Measurements from ENCODE around the gene CSRP3. TPM values are rescaled to one million over a fixed set of nuclear protein-coding genes. Genes with fewer than 3 reads are reported as not detected.
A peak's percentile ranks its signal among the peaks of the same experiment; 100 is the strongest.

CSRP3 gene
- total RNA-seq, 2 experiments from 2014 or later: not detected

GRCh38 chr11:19243613-19244012 lies 41.8 kb upstream of the CSRP3 start:
- no peaks in the 10 kb centered on the region for H3K9me3 Mint-ChIP-seq
- H3K36me3 Mint-ChIP-seq (ENCODE audit: low read depth): peaks cover 6% of the 10 kb centered on the region
- Histone ChIP-seq H3K36me3 (ENCODE audit: insufficient read depth, low read length) (no peaks in the 10 kb centered on the region), H3K27me3 (ENCODE audit: control insufficient read depth in 1 of 2, insufficient read depth in 2 of 2, low read length in 2 of 2) (peaks cover 40 to 55% of the 10 kb centered on the region in 2 experiments), H3K27ac (ENCODE audit: low read depth in 1 of 2, low read length in 2 of 2) (no peak overlapping the region), H3K9me3 (ENCODE audit: control insufficient read depth in 1 of 2, insufficient read depth in 1 of 2, low read length in 2 of 2) (peaks cover 0 to 11% of the 10 kb centered on the region in 2 experiments), H3K4me3 (ENCODE audit: low read length) (no peak overlapping the region), H3K4me1 (ENCODE audit: insufficient read depth, low read length) (peaks cover 24% of the 10 kb centered on the region)
- ATAC-seq (ENCODE audit: poor library complexity) (no peak), DNase-seq (no peak)
- ChIA-PET CTCF (no interaction called here), POLR2A (no interaction called here)
- no peak overlapping the region for H3K27ac Mint-ChIP-seq
- no peak overlapping the region for H3K4me3 Mint-ChIP-seq
- TF ChIP-seq CTCF (IDR thresholded peaks at IDR 0.05): no peak
- intact Hi-C loops (cut with DNase I, micrococcal nuclease): loop anchor here in 1 of 2 experiments (5.0 kb wide), 1 partner anchor 469 kb away; the partner anchor contains the start of gene NAV2
- peaks cover 79% of the 10 kb centered on the region for H3K27me3 Mint-ChIP-seq
- H3K4me1 Mint-ChIP-seq (ENCODE audit: low read depth): peaks cover 23% of the 10 kb centered on the region

DNA sequence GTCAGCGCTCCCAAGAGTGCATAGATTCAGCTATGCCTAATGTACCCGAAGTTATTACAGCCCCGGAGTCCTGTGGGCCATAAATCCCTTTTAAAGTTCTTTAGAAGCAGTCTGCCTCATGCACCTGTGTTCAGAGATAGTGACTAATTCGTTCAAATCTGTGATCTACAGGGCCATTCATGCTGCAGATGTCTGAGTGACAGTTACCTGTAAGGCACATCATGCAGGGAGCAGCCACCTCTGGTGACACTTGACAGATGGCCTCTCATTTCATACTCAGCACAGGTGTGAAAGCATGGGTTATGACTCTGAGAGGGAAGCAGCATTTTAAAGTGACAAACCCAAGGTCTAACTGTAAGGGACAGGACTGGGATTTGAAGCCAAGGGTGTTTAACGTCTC lies 41.4 kb upstream of the CSRP3 start:
- Mint-ChIP-seq H3K9me3 (no peaks in the 10 kb centered on the region), H3K36me3 (ENCODE audit: low read depth) (peaks cover 6% of the 10 kb centered on the region), H3K4me1 (ENCODE audit: low read depth) (peaks cover 23% of the 10 kb centered on the region), H3K27ac (no peak overlapping the region), H3K4me3 (peak overlapping the region; percentile 94), H3K27me3 (peaks cover 74% of the 10 kb centered on the region)
- DNase-seq: no peak
- H3K4me3 ChIP-seq (ENCODE audit: low read length): no peak overlapping the region
- intact Hi-C loops (cut with DNase I, micrococcal nuclease): loop anchor here in 1 of 2 experiments (5.0 kb wide), 1 partner anchor 469 kb away; the partner anchor contains the start of gene NAV2
- no peak overlapping the region for H3K27ac ChIP-seq (ENCODE audit: low read depth in 1 of 2, low read length in 2 of 2)
- TF ChIP-seq CTCF (IDR thresholded peaks at IDR 0.05): no peak
- H3K27me3 ChIP-seq (ENCODE audit: control insufficient read depth in 1 of 2, insufficient read depth in 2 of 2, low read length in 2 of 2): peaks cover 40 to 55% of the 10 kb centered on the region in 2 experiments
- peaks cover 24% of the 10 kb centered on the region for H3K4me1 ChIP-seq (ENCODE audit: insufficient read depth, low read length)
- ChIA-PET CTCF (no interaction called here), POLR2A (no interaction called here)
- H3K9me3 ChIP-seq (ENCODE audit: control insufficient read depth in 1 of 2, insufficient read depth in 1 of 2, low read length in 2 of 2): peaks cover 0 to 11% of the 10 kb centered on the region in 2 experiments
- no peak for ATAC-seq (ENCODE audit: poor library complexity)
- no peaks in the 10 kb centered on the region for H3K36me3 ChIP-seq (ENCODE audit: insufficient read depth, low read length)

DNA sequence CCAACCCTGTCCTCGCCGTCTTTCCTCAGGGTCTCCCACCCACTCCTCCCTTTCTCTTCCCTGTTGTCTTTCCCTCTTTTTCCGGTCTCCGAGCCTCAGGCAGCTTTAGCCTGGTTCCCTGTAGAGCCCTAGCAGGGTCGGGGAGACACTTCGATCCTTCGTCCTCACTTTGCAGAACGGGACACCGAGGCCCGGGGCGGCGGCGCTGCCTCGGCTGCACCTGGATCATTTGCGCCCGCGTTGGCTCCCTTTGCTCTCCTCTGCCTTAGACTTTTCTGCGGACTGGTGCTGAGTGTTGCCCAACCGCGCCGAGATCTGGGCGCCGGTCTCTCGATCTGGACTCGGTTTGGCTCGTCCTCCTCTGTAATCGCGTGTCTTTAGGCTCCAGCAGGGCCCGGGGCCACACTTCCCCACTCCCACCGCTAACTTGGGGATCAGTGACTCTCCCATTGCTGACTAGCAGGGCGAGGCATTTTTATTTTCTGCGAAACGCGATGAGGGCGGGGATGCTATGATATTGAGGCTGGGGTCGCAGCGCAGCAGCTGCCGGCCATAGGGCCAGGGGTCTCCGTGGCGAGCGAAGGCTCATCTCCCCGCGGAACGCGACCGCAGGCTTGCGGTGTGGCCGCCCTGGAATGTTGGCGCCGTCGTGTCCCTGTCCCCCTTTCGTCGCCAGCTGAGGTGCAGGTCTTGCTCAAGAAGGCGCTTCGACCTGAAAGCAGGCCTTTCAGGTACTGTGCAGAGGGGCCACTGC lies 40.6 kb upstream of the CSRP3 start:
- H3K9me3 Mint-ChIP-seq: no peaks in the 10 kb centered on the region
- H3K27me3 Mint-ChIP-seq: peaks cover 68% of the 10 kb centered on the region
- peaks cover 23% of the 10 kb centered on the region for H3K4me1 Mint-ChIP-seq (ENCODE audit: low read depth)
- peak overlapping the region; percentile 34 for H3K4me3 ChIP-seq (ENCODE audit: low read length)
- H3K4me3 Mint-ChIP-seq: peak overlapping the region; percentile 94
- H3K27me3 ChIP-seq (ENCODE audit: control insufficient read depth in 1 of 2, insufficient read depth in 2 of 2, low read length in 2 of 2): peaks cover 40 to 55% of the 10 kb centered on the region in 2 experiments
- peaks cover 6% of the 10 kb centered on the region for H3K36me3 Mint-ChIP-seq (ENCODE audit: low read depth)
- ChIA-PET CTCF (no interaction called here), POLR2A (no interaction called here)
- intact Hi-C loops (cut with DNase I, micrococcal nuclease): loop anchor here in 1 of 2 experiments (5.0 kb wide), 1 partner anchor 470 kb away; the partner anchor contains the start of gene NAV2
- DNase-seq (peak in 2 of 14 experiments; percentile 12 to 20), ATAC-seq (ENCODE audit: poor library complexity) (no peak)
- H3K27ac ChIP-seq (ENCODE audit: low read depth in 1 of 2, low read length in 2 of 2): no peak overlapping the region
- TF ChIP-seq CTCF (IDR thresholded peaks at IDR 0.05): no peak
- H3K4me1 ChIP-seq (ENCODE audit: insufficient read depth, low read length): peaks cover 24% of the 10 kb centered on the region
- peak overlapping the region; percentile 59 for H3K27ac Mint-ChIP-seq
- no peaks in the 10 kb centered on the region for H3K36me3 ChIP-seq (ENCODE audit: insufficient read depth, low read length)
- H3K9me3 ChIP-seq (ENCODE audit: control insufficient read depth in 1 of 2, insufficient read depth in 1 of 2, low read length in 2 of 2): peaks cover 0 to 11% of the 10 kb centered on the region in 2 experiments
